Activated B cell treated with CpG ODN at 0.5 μM for 24 hours (primary cell): ENCODE data around the gene FOXK1. TPM values are rescaled to one million over a fixed set of nuclear protein-coding genes. Genes with fewer than 3 reads are reported as not detected.

Experiments
- ATAC-seq: fragments of 200-7000 bp; cut with Tn5 transposase; one replicate; pipeline ENCODE4 v1.10.0; 2021; ENCODE audit warnings: low read depth, mild to moderate bottlenecking, moderate library complexity
- CTCF ChIA-PET: fragments of 350-600 bp; sonication (Branson Sonifier 250); formaldehyde crosslinking; loops from one replicate; lab custom pipeline; 2021; ENCODE audit warnings: antibody characterized with exemption; lab: Charles Lee
- POLR2A ChIA-PET: fragments of 350-600 bp; sonication (Branson Sonifier 250); formaldehyde crosslinking; loops from one replicate; lab custom pipeline; 2021; ENCODE audit warnings: antibody characterized with exemption; lab: Charles Lee
- DNase-seq: peaks from one replicate; pipeline ENCODE4 v3.0.0; 2022
- H3K27ac Mint-ChIP-seq: one replicate; pipeline ENCODE4 v1.8.0; 2020; ENCODE audit warnings: mixed read lengths
- H3K27me3 Mint-ChIP-seq: one replicate; pipeline ENCODE4 v1.8.0; 2021; ENCODE audit warnings: mixed read lengths
- H3K36me3 Mint-ChIP-seq: one replicate; pipeline ENCODE4 v1.8.0; 2021; ENCODE audit warnings: low read depth, mixed read lengths
- H3K4me1 Mint-ChIP-seq: one replicate; pipeline ENCODE4 v1.8.0; 2021; ENCODE audit warnings: mixed read lengths
- H3K4me3 Mint-ChIP-seq: one replicate; pipeline ENCODE4 v1.8.0; 2020; ENCODE audit warnings: mild to moderate bottlenecking, mixed read lengths
- H3K9me3 Mint-ChIP-seq: one replicate; pipeline ENCODE4 v1.8.0; 2020; ENCODE audit warnings: mixed read lengths
- intact Hi-C: fragments of 100-400 bp; cut with micrococcal nuclease; formaldehyde crosslinking; loops from one replicate; pipeline ENCODE4 v1.15.1; 2024
- total RNA-seq: library from RNA; stranded (reverse); gene quantifications from 2 replicates; pipeline ENCODE4 v1.2.3, GENCODE V29; 2022
- TF ChIP-seq, protein P1 (sequence below): fragments of 200-600 bp; IDR thresholded peaks from one replicate; pipeline ENCODE4 v1.8.0; 2022; ENCODE audit warnings: antibody characterized with exemption, mild to moderate bottlenecking

The FOXK1 gene
- total RNA-seq, 1 donor from 2014 or later: 42.7 TPM

DNA sequence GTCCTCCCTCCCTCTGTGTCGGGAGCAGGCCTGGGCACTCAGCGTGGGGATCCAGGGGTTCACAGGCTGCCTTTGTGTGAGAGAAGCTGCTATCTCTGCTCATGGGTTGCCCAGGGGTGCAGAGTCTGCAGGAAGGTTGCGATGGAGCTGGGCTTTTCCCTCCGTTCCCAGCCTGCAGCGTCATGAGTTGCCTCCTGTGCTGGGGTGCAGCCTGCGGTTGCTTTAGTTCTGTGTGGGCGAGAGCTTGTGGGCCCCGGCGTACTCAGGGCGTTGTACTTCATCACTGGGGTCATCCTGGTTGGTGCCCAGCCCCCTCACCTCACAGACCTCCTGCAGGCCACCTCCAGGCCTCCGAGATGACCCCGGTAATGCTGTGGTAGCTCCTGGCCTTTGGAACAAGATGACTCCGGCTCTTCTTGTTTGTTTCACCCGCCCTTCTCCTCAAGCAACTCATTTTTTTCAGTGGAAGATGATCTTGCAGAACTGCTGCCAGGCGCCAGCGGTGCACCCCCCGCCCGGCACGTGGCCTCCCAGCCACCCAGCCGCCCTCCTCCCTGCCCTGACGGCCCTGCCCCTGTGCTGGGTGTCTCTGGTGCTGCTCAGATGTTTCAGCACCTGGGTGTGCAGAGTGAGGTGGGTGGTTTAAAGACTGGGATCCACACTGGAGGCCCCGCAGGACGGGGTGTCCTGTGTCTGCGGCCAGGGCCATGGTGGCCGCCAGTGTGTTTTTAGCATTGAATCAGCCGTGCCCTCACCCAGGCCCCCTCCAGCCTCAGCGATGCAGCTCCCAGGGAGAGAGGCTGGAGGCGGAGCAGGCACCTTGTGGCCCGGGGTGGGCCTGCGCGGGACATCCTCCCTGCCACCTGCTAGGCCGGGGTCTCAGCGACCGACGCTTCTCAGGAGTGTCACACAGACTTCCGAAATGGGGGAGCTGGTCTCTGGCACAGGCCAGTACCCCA, 100.5 kb downstream of the FOXK1 start:
- DNase-seq (no peak), ATAC-seq (no peak)
- H3K27ac Mint-ChIP-seq: no peak overlapping the region
- CTCF ChIA-PET: no interaction called here
- POLR2A ChIA-PET: no interaction called here
- peaks cover 9% of the 10 kb centered on the region for H3K4me1 Mint-ChIP-seq
- H3K27me3 Mint-ChIP-seq: no peaks in the 10 kb centered on the region
- H3K36me3 Mint-ChIP-seq: peaks cover 67% of the 10 kb centered on the region
- H3K9me3 Mint-ChIP-seq: no peaks in the 10 kb centered on the region
- intact Hi-C loops: no loop called here
- TF ChIP-seq, protein P1, sequence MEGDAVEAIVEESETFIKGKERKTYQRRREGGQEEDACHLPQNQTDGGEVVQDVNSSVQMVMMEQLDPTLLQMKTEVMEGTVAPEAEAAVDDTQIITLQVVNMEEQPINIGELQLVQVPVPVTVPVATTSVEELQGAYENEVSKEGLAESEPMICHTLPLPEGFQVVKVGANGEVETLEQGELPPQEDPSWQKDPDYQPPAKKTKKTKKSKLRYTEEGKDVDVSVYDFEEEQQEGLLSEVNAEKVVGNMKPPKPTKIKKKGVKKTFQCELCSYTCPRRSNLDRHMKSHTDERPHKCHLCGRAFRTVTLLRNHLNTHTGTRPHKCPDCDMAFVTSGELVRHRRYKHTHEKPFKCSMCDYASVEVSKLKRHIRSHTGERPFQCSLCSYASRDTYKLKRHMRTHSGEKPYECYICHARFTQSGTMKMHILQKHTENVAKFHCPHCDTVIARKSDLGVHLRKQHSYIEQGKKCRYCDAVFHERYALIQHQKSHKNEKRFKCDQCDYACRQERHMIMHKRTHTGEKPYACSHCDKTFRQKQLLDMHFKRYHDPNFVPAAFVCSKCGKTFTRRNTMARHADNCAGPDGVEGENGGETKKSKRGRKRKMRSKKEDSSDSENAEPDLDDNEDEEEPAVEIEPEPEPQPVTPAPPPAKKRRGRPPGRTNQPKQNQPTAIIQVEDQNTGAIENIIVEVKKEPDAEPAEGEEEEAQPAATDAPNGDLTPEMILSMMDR: no peak
- no peak overlapping the region for H3K4me3 Mint-ChIP-seq

DNA sequence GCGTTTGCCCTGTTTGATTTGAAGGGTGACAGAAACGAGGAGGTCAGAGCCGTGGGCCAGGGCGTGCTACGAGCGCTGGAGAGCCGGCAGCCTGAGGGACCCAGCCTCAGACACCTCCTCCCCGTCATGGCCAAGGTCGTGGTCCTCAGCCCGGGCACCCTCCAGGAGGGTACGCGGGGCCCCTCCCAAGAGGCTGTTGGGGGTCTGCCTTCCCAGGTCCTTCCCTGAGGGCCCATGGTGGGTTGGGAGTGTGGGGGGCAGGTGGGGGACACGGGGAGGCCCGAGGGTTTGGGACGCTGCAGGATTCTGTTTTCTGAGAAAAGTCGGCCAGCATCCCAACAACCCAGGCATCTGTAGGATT, 101.2 kb downstream of the FOXK1 start:
- ChIA-PET POLR2A (no interaction called here), CTCF (no interaction called here)
- TF ChIP-seq, protein P1: no peak
- no peak overlapping the region for H3K27ac Mint-ChIP-seq
- H3K27me3 Mint-ChIP-seq: no peaks in the 10 kb centered on the region
- H3K4me1 Mint-ChIP-seq: peaks cover 2% of the 10 kb centered on the region
- H3K9me3 Mint-ChIP-seq: no peaks in the 10 kb centered on the region
- ATAC-seq (no peak), DNase-seq (no peak)
- intact Hi-C loops: no loop called here
- no peak overlapping the region for H3K4me3 Mint-ChIP-seq
- peaks cover 67% of the 10 kb centered on the region for H3K36me3 Mint-ChIP-seq

DNA sequence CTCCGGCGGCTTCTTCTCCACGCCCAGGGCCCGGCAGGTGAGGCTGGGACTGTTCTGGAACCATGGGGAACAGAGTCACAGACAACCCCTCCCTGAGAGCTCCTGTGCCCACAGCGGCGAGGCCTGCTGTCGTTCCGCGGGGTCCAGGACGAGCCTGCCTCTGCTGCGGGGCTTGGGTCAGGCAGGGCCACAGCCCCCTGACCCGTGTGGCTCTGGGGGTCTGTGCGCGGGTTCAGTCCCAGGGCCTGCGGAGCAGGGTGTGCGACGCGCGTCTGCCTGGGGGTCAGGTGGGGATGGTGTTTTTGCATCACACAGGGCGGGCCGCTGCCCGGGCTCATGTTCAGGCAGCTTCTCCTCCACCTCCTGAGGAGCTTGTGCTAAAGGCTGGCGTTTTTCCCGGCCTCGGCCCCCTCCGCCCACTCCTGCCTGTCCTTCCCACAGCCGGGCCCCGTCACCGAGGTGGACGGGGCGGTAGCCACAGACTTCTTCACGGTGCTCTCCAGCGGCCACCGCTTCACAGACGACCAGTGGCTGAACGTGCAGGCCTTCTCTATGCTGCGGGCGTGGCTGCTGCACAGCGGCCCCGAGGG, 101.8 kb downstream of the FOXK1 start:
- POLR2A ChIA-PET: no interaction called here
- ATAC-seq: no peak
- H3K9me3 Mint-ChIP-seq: no peaks in the 10 kb centered on the region
- peaks cover 70% of the 10 kb centered on the region for H3K36me3 Mint-ChIP-seq
- intact Hi-C loops: no loop called here
- H3K4me3 Mint-ChIP-seq: no peak overlapping the region
- TF ChIP-seq, protein P1: no peak
- DNase-seq: no peak
- CTCF ChIA-PET: interaction anchor here (0.8 kb wide), 1 partner anchor 9 kb away, joined by 3 read pairs; the partner anchor contains the start of gene AP5Z1
- no peak overlapping the region for H3K27ac Mint-ChIP-seq
- no peaks in the 10 kb centered on the region for H3K4me1 Mint-ChIP-seq
- no peaks in the 10 kb centered on the region for H3K27me3 Mint-ChIP-seq

DNA sequence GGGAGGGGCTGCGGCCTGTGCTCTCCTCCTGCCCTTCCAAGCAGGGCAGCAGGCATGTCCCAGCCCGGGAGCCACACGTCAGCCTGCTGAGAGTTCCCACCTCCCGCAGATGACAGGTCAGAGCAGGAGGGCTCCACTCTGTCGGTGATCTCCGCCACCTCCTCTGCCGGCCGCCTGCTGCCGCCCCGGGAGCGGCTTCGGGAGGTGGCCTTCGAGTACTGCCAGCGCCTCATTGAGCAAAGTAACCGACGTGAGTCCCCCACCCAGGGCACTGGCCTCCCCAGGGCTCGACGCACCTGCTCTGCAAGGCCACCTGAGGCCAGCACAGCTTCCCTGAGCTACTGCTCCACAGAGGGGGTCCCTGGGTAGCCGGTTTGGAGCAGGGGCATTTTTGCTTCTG, 102.7 kb downstream of the FOXK1 start:
- no peak for ATAC-seq
- Mint-ChIP-seq H3K36me3 (peaks cover 73% of the 10 kb centered on the region), H3K4me1 (no peaks in the 10 kb centered on the region), H3K27ac (no peak overlapping the region), H3K27me3 (no peaks in the 10 kb centered on the region), H3K9me3 (no peaks in the 10 kb centered on the region), H3K4me3 (no peak overlapping the region)
- intact Hi-C loops: no loop called here
- TF ChIP-seq, protein P1: no peak
- ChIA-PET POLR2A (no interaction called here), CTCF (no interaction called here)
- DNase-seq: no peak

DNA sequence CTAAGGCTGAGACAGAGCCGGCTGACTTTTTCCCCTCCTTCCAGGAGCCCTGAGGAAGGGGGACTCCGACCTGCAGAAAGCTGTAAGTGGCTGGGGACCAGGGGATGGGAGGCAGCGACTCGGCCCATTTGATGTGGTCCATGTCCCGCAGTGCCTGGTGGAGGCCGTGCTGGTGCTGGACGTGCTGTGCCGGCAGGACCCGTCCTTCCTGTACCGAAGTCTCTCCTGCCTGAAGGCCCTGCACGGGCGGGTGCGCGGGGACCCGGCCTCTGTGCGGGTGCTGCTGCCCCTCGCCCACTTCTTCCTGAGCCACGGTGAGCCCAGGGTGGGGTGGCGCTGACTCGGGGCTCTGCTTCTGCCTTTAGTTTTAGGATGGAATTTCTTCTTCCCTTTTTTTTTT, 103.3 kb downstream of the FOXK1 start:
- intact Hi-C loops: no loop called here
- Mint-ChIP-seq H3K27me3 (no peaks in the 10 kb centered on the region), H3K4me1 (no peaks in the 10 kb centered on the region), H3K36me3 (peaks cover 72% of the 10 kb centered on the region), H3K9me3 (no peaks in the 10 kb centered on the region), H3K27ac (no peak overlapping the region), H3K4me3 (no peak overlapping the region)
- TF ChIP-seq, protein P1: no peak
- no peak for DNase-seq
- no peak for ATAC-seq
- ChIA-PET CTCF (no interaction called here), POLR2A (no interaction called here)
